HG02840 (cell line): ENCODE results near the gene SOX6.

Experiments used
- ATAC-seq: cut with Tn5 transposase; IDR thresholded peaks from one replicate; pipeline ENCODE4 v1.9.1; 2021; ENCODE audit warnings: mild to moderate bottlenecking, moderate library complexity, moderate number of reproducible peaks; ENCODE audit not compliant: unreplicated experiment, low FRiP score

The SOX6 gene

DNA sequence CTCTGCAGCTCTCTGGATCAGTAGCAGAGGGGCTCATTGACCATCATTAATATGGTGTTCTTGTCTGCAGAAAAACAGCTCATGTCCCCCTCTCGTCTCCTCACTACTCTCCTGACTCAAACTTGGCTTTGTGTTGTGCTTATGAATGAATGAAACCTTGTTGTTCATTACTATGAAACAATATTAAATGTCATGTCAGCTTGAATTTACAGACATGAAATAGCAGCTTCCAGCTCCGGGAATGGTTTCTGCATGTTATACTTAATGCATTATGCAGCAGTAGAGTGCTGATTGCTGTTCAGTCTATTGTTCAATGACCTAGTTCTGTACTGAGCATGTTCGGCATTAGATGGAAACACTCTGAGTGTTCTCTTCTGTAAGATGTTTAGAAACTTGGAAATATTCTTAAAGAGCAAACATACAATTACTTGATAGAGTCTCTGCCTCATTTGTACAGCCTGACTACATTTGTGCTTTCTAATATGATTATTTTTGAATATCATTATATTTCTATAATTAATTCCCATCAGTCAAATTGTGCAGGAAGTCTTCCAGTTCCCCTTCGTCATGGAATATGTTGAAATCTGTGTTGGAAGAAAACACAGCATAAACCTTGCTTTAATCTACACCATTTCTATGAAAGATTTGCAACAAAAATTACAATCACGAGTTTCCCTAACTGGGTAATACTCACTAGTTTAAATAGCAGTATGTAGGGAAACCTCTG is 340.4 kb downstream of the SOX6 start:
- ATAC-seq: no peak

DNA sequence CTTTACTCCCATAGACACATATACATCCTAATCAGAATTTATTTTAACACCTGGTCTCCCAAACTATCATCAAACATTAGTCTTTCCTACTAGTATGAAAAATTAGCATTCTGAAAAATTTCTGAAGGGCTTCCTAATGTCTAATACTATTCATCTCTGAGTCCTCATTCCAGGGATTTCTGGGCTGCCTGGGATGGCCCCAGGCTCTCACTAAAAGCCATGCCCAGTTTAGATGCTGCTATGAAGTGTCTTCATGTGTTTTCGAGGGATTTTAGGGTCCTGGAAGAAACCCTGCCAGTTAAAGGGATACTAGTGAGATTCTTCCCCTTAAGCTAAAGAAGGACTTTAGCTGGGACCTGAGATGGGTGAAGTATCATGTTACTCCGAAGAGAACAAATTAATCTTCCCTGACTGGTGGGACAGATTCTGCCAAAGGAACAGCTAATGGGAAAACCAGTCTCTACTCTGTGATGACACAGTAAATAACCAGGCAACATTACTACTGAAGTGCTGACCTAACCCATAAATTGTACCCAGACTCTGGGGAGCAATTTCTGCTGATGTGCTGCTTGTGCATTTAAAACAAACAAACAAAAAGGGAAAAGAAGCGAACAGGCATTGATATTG is 342.6 kb downstream of the SOX6 start:
- ATAC-seq: no peak

DNA sequence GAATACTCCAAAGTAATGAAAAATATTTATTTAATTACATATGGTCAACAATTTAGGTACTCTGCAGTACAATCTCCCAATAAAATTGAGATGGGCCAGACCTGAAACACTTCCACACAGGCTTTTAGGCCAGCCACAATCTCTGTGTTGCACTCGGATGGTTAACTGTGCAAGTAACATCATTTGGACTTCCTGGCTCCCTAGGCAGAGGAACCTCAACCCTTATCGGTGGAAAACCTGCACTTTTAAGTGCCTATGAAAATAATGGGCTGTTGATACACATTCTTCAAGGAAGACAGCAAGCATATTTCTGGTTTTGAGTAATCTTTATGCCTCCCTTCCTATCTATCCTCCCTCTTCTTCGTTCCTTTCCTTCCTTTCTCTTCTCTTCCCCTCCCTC is 343.1 kb downstream of the SOX6 start:
- no peak for ATAC-seq

DNA sequence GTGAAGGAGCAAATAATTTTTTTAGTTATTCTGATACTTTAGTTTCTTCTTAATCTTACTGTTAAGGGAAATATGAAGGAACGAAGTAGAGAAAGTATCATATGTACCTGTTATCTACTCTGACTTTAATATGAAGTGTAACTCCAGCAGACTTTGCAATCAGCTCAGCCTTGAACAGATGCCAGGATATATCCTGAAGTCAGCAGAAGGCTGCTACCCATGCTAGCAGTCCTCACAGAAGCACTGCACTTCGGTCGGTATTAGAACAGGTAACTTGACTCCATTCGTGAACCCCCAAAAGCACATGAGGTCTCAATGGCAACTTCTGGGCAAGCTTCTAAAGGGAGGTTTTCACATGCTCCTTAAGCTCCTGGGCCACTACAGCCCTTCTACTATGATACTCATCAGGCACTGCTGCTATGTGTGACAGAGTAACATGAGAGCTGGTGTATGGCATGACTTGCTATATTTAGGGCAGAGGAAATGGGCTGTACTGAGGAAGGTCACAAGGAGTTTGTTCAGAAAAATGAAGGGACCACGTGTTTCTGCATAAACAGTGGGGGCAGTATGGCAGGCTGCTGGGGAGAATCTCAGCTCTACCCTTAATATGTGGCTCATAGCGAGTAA is 344.1 kb downstream of the SOX6 start:
- ATAC-seq: no peak

DNA sequence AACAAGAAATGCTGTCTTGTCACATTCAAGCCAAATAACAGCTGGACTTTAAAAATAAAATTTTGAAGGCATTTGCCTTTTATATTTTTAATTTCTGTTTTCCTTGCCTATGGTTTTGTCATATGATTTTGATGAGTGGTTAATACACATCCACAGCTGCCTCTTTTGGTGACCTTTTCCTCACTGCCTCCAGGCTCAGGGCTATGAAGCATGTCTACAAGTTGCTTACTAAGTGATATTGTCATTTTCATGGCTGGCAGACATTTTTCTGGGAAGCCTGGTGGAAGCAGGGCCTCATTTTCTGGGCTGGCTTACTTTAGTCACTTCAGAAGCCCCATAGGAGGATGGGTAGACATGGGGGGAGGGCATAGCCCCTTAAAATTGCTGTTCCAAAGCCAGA is 344.9 kb downstream of the SOX6 start:
- no peak for ATAC-seq

DNA sequence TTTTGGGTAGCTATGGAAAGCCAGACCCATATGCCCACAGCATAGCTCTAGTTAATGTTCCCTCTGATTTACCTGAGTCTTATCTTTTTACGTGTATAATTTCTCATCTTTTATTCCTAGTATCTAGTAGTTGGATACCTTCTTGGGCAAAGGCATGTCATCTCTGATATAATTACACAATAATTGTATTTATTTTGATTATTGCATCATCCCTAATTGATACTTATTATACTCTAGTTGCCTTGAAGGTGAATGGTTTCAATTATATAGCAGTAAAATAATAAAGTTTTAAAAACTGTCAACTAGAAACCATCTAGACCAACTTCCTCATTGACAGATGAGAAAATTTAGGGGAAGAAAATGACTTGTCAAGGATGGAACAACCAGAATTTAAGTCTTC is 347.3 kb downstream of the SOX6 start:
- no peak for ATAC-seq

DNA sequence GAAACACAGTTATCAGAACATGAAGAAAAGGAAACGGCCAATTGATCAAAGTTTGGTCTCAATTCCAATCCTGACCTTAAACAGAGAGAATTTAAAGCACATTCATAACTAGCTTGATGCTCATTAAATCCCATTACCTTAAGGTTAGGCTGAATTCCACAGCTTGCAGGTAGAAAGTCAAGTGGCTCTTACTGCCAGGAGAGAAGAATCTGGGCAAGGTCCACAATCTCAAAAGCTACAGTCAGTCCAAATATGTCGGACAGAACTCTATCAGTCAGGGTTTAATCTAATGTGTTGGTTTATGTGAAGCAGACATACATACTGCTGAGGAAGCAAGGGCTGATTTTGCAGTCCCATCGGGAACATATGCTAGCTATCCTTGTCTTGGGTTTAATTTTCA is 348.8 kb downstream of the SOX6 start:
- no peak for ATAC-seq

DNA sequence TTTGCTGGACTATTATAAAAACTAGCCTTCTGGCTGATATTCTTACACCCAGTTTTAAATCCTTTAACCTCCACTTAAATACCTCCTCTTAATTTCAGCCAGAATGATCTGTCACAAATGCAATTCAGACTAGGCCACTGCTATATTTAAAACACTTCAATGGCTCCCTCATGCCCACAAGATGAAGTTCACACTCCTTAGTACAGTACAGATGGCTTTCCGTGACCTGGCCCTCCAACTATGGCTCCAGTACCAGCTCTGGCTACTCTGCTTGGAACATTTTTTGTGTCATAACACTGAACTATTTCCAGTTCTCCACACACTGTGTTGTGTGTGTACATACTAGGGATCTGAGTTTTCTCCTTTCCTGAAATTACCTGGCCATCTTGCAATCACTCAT is 353.4 kb downstream of the SOX6 start:
- no peak for ATAC-seq

DNA sequence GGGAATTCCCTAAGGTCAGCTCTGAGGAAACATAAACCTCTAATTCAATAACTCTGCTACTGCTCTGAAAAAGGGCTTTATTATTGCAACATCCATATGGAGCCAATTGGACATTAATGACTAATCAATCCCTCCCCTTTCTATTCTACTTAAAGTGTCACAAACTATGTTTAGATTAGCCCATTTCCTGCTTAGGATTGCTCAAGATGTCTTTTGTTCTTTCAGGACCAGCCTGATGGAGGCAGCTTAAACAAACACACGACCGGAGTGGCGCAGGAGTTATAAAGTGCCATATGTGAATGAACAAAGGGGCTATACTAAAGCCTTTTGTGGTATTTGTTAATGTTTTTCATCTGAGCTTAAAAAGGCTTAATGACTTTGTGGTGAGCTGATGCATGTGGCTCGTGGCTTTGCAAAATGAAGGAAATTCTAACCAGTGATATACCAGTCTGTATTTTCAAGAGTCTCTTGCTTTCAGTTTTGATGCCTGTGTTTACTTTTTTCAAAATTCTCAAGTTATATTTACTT is 354.4 kb downstream of the SOX6 start:
- no peak for ATAC-seq

DNA sequence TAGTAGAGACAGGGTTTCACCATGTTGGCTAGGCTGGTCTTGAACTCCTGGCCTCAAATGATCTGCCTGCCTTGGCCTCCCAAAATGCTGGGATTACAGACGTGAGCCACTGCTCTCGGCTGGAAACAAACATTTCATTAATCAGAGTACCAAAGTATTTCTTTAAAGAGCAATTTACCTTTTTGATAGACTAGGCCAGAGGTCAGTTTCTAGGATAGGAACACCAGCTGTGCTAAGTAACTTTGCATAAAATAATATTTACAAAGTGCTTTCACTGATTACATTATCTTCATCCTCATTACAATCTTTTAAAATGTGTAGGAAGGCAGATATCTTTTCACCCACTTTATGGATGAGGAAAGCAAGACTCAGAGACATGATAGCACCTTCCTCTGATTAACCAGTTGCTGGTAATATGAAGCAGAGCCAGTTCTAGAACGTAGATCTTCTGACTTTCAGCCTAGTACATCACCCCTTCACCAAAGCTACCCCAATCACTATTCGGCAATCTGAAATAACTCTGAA is 355.2 kb downstream of the SOX6 start:
- ATAC-seq: no peak

DNA sequence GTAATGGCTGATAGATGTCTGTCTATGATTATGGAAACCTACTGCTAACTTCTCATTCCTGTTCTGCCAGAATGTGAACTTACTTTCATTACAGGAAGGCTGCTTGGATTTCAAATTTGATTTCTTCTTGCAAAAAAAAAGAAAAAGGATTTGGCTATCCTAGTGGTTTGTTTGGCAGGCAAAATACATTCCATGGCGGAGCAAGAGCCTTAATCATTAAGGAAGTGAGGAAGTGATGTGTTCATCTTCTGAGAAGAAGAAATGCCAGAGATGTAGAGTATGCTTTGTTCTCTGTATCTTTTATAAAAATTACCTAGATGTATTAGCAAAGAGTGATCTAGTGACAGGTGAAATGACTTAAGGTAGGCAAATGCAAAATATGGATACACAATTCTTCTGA is 356.3 kb downstream of the SOX6 start:
- no peak for ATAC-seq

DNA sequence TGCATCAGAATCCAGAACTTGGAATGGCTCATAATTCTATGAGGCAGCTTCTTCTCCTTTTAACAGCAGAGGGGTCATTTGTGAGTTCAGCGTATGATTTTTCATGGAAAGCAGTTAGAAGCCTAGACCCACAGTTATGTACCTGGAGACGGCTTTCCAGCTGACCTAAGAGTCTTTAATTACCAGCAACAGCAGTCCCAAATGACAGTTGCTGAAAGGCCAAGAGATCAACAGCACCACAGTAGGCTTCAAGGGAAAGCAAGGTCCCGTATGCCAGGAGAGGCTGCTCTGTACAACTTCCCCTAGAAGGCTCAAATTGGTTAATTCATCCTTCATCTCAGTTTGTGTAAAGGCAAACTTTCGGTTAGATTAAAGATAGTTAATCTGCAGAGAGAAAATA is 363.0 kb downstream of the SOX6 start:
- ATAC-seq: no peak

DNA sequence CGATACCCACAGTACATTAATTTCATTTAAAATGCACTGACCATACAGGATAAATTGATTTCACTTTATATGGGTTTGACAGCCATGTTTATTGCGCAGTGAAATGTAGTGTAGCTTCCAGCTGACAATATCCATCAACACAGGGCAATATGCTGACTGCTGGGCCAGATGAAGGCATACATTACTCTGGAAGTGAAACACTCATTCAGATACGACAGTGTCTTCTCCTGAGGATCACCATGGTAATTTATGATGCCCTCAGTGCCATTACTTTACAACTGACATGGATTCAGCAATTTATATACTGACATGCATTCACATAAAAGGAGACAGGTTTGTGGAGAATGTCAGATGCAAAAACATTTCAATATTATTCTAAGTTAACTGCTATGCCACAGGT is 365.1 kb downstream of the SOX6 start:
- no peak for ATAC-seq

DNA sequence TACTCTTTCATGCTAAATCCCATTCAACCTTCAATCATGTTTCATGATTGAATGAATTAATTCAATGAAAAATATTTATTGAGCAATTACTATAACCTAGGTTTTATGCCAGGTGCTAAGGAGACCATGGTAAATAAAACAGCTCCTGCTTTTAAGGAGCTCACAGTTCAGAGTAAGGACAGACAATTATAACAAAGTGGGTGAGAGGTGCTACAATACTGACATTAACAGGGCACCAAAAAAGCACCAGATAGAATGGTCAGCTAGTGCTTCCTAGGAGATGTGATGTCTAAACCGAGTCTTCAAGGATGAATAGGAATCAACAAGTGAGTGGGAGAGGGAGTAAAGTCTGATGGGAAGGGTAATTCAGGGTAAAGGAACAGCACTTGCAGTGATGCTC is 366.7 kb downstream of the SOX6 start:
- ATAC-seq: no peak

DNA sequence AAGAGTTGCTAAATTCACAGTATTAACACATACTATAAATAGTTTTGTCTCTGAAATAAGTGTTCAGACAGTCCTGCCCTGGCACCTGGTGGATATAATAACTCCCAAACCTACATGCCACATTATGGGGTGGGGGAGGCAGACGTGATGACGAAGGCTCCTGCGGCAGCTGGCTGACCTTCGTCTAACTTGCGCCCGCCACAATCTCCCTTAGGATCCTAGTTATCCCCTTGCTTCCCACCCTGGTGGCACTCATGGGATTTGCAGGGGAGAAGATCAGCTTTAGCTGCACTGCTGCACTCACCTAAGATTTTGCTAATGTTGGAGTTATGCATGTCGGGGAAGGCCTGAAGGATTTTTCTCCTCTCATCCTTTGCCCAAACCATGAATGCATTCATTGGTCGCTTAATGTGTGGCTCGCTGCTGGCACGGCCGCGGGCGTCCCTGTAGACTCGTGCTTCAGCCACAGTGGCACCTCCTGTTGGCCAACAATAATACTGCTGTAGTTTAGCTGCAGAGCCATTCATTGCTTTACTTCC is 367.6 kb downstream of the SOX6 start:
- ATAC-seq: no peak

DNA sequence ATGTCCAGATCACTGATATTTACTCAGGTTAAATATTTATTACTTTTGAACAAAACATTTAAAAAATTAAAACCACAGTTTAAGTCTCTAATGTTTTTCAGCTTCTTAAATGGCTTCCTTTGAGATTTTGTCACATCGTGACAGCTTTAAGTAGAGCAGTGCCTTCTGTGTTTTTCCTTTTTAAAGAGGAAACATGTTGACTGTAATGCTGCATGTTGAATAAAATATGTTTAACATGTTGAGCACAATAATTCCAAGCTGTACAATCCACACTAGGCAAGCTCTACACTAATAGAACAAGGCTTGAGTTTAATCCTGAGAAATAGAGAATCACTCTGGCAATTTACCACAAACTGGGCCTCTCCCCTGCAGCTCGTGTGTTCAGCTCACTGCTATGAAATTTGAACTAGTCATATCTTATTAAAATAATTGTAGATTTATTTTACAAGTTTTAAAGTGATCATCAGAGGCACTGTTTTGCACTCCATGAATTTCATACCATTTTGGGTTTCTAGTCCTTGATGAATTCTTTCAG is 368.3 kb downstream of the SOX6 start:
- ATAC-seq: no peak

DNA sequence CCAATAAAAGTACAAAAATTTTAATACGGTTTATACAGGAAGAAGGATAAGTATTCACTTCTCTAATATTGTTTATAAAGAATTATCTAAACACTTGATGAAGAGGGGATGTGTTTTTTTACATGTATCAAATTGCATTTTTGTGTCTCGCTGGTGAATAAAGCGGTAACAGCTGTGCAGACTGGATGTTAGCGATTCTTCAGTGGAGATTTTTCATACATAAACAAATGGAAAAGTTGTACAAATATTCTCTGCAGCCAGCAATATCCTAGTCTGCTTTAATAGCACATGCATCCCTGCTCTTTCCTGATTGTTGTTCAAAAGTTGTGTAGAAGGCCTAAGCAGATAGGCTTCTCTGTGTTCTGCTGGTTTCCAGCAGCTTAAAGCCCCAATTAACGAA is 369.3 kb downstream of the SOX6 start:
- ATAC-seq: no peak

DNA sequence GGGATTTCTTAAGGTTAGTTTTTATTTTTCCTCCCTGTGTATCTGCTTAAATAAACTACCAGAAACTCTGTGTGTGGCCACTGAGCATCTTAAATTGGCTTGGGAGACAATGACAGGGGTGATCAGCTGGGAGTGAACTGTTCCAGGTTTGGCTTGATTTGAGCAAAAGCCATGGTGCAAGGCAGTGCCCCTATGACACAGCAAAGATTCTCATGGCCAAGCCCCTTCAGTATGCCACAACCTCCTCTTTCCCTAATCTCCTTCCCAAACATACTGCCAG is 370.5 kb downstream of the SOX6 start:
- ATAC-seq: no peak

DNA sequence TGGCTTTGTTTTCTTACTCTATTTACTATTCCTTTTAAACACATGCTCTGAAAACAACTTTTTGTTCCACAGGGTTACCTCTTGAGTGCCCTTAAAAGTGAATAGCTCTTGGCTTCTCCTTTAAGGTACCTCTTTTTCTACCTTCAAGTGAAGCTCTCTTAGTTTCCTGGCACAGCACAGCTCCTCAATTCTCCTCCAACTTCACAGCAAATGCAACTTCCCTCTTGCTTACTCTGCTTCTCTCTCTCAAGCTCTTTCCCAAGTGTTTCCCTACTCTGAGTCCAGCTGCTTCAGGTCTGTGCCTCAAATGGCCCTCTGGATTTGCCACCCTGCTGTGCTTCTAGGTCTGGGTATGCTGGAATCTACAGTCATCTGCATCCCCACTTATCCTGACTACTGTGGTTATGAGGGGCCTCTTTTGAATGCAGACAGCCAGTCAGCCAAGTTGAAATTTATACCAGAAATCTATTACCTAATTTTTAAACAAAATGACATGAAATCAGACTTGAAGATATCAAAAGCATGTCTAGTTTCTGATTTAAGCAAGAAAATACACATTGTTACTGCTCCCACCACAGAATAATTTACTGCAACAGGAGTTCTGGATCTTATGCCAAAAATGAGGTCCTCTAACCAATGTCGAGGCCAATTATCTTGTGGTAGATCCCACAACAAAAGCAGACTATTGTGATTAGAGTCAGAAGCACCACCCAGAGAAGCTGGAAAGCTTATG is 371.1 kb downstream of the SOX6 start:
- ATAC-seq: no peak

DNA sequence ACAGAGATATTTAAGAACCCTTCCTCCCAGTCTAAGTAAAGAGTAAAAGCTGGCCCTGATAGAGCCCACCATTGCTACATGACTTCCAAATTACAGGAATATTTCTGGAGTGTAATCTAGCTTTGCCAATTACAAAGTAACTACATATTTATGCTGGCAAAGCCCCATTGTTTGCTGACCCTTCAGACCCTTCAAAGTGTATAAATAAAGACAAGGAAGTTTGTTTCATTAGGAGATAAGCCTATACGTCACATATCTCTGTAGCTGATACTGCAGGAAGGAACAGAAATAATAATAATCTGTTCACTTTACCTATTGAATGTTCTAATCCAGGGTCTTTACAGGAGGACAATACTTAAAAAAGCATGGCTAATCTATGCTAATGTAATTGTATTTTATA is 375.1 kb downstream of the SOX6 start:
- ATAC-seq: no peak

DNA sequence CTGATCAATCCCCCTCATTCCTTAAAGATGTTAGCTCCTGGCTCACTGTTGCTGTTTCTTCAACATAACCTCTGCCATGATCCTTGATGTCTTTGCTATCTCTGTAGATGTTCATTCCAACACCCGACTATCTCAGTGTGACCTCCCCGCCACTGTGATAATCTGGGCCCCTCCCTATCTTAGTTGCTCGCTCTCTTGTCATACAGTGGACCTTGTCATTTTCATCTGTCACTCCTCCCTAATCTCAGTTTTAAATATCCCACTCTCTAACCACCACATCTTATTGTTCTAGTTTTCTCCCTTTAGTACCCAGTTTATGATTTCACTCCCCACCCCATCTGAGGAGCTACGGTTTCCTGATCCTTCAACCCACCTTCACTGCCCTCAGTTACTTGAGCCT is 379.2 kb downstream of the SOX6 start:
- no peak for ATAC-seq
